K562 (cell line): ENCODE data around the gene NKIRAS1. TPM values are rescaled to one million over a fixed set of nuclear protein-coding genes. Genes with fewer than 3 reads are reported as not detected.

Experiments
- ARID1B ChIP-seq: fragments of 450-650 bp; IDR thresholded peaks from 2 replicates; pipeline ENCODE4 v1.6.1; 2016; ENCODE audit warnings: antibody characterized with exemption, mild to moderate bottlenecking, inconsistent platforms
- CHCHD3 ChIP-seq: fragments of 250-450 bp; sonication (Bioruptor Pico); IDR thresholded peaks from 2 replicates; pipeline ENCODE4 v2.1.2; 2022; ENCODE audit warnings: mild to moderate bottlenecking
- ELF2 ChIP-seq: fragments of 250-450 bp; sonication (Bioruptor Pico); IDR thresholded peaks from 2 replicates; pipeline ENCODE4 v1.5.0; 2021; ENCODE audit warnings: mild to moderate bottlenecking
- HDAC6 ChIP-seq: IDR thresholded peaks from 2 replicates; pipeline ENCODE4 v1.6.1; 2012; ENCODE audit warnings: low read depth, mild to moderate bottlenecking, control low read depth, inconsistent platforms, low read length, moderate library complexity
- MAFF ChIP-seq: IDR thresholded peaks from 2 replicates; pipeline ENCODE4 v1.6.1; 2012; ENCODE audit warnings: low read length, improper control_type of control experiment
- MTF1 ChIP-seq: fragments of 250-450 bp; sonication (Bioruptor Pico); IDR thresholded peaks from 2 replicates; pipeline ENCODE4 v1.9.0; 2021; ENCODE audit warnings: moderate library complexity, mild to moderate bottlenecking, inconsistent platforms, borderline replicate concordance
- NEUROD1 ChIP-seq: fragments of 150-350 bp; IDR thresholded peaks from 2 replicates; pipeline ENCODE4 v1.6.1; 2014; ENCODE audit warnings: borderline replicate concordance, low read length, low read depth; ENCODE audit not compliant: partially characterized antibody
- NR4A1 ChIP-seq, 2 experiments: fragments of 250-450 bp in 1 of 2; fragments of 450-650 bp in 1 of 2; sonication (Bioruptor Pico) in 1 of 2; IDR thresholded peaks; 2 replicates each; pipeline versions ENCODE4 v1.4.0 to v1.6.1; 2016 to 2020; ENCODE audit warnings: mild to moderate bottlenecking in 2 of 2, missing compliant biosample characterization in 1 of 2, missing genetic modification characterization in 1 of 2, moderate library complexity in 1 of 2
- PHTF2 ChIP-seq: fragments of 250-450 bp; sonication (Bioruptor Pico); IDR thresholded peaks from 2 replicates; pipeline ENCODE4 v1.5.0; 2021; ENCODE audit warnings: mild to moderate bottlenecking
- RBM22 ChIP-seq: fragments of 200-400 bp; formaldehyde crosslinking; IDR thresholded peaks from 2 replicates; pipeline ENCODE4 v1.6.1; 2018; ENCODE audit warnings: low read length, low read depth; ENCODE audit not compliant: poor library complexity, severe bottlenecking
- SIN3B ChIP-seq: fragments of 450-650 bp; IDR thresholded peaks from 2 replicates; pipeline ENCODE4 v1.6.1; 2017; ENCODE audit warnings: low read depth, mild to moderate bottlenecking, moderate library complexity
- SNIP1 ChIP-seq: fragments of 450-650 bp; IDR thresholded peaks from 2 replicates; pipeline ENCODE4 v1.7.1; 2017; ENCODE audit warnings: low read depth, mild to moderate bottlenecking
- U2AF2 ChIP-seq: fragments of 200-400 bp; formaldehyde crosslinking; optimal IDR thresholded peaks from 2 replicates; pipeline ENCODE3; 2017; ENCODE audit warnings: low read depth, mild to moderate bottlenecking, low read length
- ZKSCAN1 ChIP-seq: fragments of 150-350 bp; IDR thresholded peaks from 2 replicates; pipeline ENCODE4 v1.6.1; 2016; ENCODE audit warnings: low read depth, low read length
- polyA plus RNA-seq, 8 experiments: library from polyadenylated mRNA; depleted of rRNA in 4 of 8; stranded (reverse) in 5 of 8; unstranded in 3 of 8; fragments of >200 nt; fragmentation: Nextera tagmentation in 2 of 8; fragmentation: Illumina TruSeq in 1 of 8; extraction: Ambion mirVana in 2 of 8; extraction: Trizol in 1 of 8; gene quantifications; 2 replicates each; pipeline versions ENCODE4 v1.2.1 to v1.2.3, GENCODE V29; 2011 to 2014; ENCODE audit warnings: inconsistent platforms in 1 of 8, missing spikeins in 1 of 8
- total RNA-seq, 7 experiments: library from RNA; depleted of rRNA in 6 of 7; stranded (reverse); fragments of >200 nt in 6 of 7; fragmentation: Illumina TruSeq in 2 of 7; extraction: Trizol in 2 of 7; gene quantifications; 2 replicates each; pipeline versions ENCODE4 v1.2.1 to v1.2.3, GENCODE V29; 2011 to 2021; ENCODE audit warnings: low replicate concordance in 1 of 7
- TF ChIP-seq, protein P1 (sequence below): IDR thresholded peaks from 2 replicates; pipeline ENCODE4 v1.6.1; 2011; ENCODE audit not compliant: insufficient read length; ENCODE audit errors: extremely low read depth
- TF ChIP-seq, protein P2 (sequence below): fragments of 200-800 bp; sonication (Bioruptor generic); IDR thresholded peaks from 2 replicates; pipeline ENCODE4 v1.6.1; 2016; ENCODE audit warnings: missing genetic modification characterization, missing compliant biosample characterization
- TF ChIP-seq, protein P3 (sequence below): fragments of 450-650 bp; IDR thresholded peaks from 2 replicates; pipeline ENCODE4 v1.6.1; 2016
- TF ChIP-seq, protein P4 (sequence below): fragments of 200-400 bp; formaldehyde crosslinking; IDR thresholded peaks from 2 replicates; pipeline ENCODE4 v1.6.1; 2017; ENCODE audit warnings: mild to moderate bottlenecking, low read depth, low read length, moderate library complexity

Gene NKIRAS1
- total and polyA plus RNA-seq, 9 of the 15 experiments (the other 6 are each of a cell fraction or from before 2014, with no cell fraction given): 5.1 to 10.3 (median 6.3) TPM

DNA sequence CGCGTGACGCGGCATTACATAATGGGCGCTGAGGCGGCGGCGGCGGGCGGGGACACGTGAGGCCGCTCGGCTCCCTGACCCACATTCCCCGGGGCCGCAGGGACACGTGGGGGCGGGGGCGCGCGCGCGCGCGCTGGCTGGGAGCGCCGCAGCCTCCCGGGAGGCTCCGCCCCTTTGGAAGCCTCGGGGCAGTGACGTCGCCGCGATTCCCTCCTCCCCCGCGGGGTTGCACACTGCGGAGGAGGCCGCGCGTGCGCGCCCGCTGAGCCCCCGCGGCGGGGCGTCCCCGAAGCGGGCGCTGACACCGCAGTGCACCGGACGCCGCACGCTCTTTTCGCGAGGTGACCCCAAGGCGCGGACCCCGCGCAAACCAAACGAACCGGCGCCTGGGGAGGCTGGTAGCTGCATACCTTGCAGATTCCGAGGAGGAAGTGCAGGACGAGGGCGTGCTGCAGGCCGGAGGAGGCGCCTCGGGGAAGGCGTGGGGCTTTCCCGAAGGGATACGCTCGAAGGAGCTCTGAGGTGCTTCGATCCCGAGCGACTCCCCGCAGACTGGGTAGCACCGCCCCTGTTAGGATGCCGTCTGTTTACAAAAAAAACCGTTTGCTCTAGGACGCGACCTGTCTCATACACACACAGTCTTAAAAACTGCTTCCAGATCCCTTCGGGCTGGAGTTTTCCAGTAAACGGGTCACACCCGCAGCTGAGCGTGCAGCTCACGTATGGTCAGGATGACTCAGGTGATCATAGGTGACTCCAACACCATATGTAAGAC is 29.3 kb upstream of the NKIRAS1 start (continued):
- no peak; the same call in 1 of the 2 replicates for TF ChIP-seq CHCHD3 (CRISPR knock-in tag)
- peak; percentile 33; the same call in 1 of the 2 replicates for TF ChIP-seq MAFF
- no peak for TF ChIP-seq SNIP1
- no peak for TF ChIP-seq HDAC6
- TF ChIP-seq NEUROD1: no peak
- TF ChIP-seq MTF1 (CRISPR knock-in tag): no peak
- TF ChIP-seq SIN3B: no peak; the same call in 1 of the 2 replicates
- TF ChIP-seq, protein P1, sequence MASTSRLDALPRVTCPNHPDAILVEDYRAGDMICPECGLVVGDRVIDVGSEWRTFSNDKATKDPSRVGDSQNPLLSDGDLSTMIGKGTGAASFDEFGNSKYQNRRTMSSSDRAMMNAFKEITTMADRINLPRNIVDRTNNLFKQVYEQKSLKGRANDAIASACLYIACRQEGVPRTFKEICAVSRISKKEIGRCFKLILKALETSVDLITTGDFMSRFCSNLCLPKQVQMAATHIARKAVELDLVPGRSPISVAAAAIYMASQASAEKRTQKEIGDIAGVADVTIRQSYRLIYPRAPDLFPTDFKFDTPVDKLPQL: no peak
- TF ChIP-seq, protein P2, sequence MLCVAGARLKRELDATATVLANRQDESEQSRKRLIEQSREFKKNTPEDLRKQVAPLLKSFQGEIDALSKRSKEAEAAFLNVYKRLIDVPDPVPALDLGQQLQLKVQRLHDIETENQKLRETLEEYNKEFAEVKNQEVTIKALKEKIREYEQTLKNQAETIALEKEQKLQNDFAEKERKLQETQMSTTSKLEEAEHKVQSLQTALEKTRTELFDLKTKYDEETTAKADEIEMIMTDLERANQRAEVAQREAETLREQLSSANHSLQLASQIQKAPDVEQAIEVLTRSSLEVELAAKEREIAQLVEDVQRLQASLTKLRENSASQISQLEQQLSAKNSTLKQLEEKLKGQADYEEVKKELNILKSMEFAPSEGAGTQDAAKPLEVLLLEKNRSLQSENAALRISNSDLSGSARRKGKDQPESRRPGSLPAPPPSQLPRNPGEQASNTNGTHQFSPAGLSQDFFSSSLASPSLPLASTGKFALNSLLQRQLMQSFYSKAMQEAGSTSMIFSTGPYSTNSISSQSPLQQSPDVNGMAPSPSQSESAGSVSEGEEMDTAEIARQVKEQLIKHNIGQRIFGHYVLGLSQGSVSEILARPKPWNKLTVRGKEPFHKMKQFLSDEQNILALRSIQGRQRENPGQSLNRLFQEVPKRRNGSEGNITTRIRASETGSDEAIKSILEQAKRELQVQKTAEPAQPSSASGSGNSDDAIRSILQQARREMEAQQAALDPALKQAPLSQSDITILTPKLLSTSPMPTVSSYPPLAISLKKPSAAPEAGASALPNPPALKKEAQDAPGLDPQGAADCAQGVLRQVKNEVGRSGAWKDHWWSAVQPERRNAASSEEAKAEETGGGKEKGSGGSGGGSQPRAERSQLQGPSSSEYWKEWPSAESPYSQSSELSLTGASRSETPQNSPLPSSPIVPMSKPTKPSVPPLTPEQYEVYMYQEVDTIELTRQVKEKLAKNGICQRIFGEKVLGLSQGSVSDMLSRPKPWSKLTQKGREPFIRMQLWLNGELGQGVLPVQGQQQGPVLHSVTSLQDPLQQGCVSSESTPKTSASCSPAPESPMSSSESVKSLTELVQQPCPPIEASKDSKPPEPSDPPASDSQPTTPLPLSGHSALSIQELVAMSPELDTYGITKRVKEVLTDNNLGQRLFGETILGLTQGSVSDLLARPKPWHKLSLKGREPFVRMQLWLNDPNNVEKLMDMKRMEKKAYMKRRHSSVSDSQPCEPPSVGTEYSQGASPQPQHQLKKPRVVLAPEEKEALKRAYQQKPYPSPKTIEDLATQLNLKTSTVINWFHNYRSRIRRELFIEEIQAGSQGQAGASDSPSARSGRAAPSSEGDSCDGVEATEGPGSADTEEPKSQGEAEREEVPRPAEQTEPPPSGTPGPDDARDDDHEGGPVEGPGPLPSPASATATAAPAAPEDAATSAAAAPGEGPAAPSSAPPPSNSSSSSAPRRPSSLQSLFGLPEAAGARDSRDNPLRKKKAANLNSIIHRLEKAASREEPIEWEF (CRISPR knock-in tag): no peak
- TF ChIP-seq RBM22: no peak
- TF ChIP-seq U2AF2: no peak
- peak; percentile 40 for TF ChIP-seq ARID1B
- TF ChIP-seq PHTF2: no peak
- TF ChIP-seq, protein P3, sequence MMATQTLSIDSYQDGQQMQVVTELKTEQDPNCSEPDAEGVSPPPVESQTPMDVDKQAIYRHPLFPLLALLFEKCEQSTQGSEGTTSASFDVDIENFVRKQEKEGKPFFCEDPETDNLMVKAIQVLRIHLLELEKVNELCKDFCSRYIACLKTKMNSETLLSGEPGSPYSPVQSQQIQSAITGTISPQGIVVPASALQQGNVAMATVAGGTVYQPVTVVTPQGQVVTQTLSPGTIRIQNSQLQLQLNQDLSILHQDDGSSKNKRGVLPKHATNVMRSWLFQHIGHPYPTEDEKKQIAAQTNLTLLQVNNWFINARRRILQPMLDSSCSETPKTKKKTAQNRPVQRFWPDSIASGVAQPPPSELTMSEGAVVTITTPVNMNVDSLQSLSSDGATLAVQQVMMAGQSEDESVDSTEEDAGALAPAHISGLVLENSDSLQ: no peak
- TF ChIP-seq NR4A1 (CRISPR knock-in tag; IDR thresholded peaks at IDR 0.05): 0 out of 2 replicates have a peak, but pooled peaks have one; percentile 24
- TF ChIP-seq NR4A1 (tag; IDR thresholded peaks at IDR 0.05): no peak
- TF ChIP-seq ELF2: peak; percentile 81
- TF ChIP-seq ZKSCAN1: 0 out of 2 replicates have a peak, but pooled peaks have one; percentile 36
- TF ChIP-seq, protein P4, sequence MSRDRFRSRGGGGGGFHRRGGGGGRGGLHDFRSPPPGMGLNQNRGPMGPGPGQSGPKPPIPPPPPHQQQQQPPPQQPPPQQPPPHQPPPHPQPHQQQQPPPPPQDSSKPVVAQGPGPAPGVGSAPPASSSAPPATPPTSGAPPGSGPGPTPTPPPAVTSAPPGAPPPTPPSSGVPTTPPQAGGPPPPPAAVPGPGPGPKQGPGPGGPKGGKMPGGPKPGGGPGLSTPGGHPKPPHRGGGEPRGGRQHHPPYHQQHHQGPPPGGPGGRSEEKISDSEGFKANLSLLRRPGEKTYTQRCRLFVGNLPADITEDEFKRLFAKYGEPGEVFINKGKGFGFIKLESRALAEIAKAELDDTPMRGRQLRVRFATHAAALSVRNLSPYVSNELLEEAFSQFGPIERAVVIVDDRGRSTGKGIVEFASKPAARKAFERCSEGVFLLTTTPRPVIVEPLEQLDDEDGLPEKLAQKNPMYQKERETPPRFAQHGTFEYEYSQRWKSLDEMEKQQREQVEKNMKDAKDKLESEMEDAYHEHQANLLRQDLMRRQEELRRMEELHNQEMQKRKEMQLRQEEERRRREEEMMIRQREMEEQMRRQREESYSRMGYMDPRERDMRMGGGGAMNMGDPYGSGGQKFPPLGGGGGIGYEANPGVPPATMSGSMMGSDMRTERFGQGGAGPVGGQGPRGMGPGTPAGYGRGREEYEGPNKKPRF: no peak
